ENCODE results near the gene TBK1.

DNA sequence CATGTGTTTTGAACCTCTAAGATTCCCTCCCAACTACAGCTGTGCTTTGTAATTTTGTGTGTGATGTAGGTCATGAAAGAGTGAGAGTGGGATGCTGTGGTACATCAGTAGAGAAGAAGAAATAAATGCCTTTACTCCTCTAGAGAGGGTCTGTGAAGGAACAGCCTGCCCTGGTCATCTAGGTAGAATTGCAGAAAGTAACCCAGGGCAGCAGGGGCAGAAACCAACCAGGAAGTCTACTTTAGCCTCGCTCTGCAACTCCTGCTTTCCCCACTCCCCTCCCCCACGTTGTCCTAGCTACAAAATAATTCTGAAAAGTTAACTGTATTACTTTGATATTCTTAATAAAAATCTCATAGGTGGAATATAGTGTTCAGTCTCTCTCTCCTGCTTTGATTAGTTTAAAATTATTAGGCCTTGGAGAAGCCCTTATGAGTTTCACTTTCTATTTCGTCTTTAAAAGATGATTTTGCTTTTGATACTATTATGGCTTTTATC, 7.5 kb downstream of the TBK1 start:
- TF ChIP-seq EP300 (IDR thresholded peaks at IDR 0.05) (no peak), POLR2A (IDR thresholded peaks at IDR 0.05) (no peak), CTCF (IDR thresholded peaks at IDR 0.05) (no peak), POLR2AphosphoS5 (IDR thresholded peaks at IDR 0.05) (no peak)

Data from upper lobe of left lung (tissue), 4 donors.